GM12878 (cell line): ENCODE results near the gene ITGA11.

Experiments
- GATAD2B ChIP-seq: fragments of 450-650 bp; conservative IDR thresholded peaks from 2 replicates; pipeline ENCODE4 v1.6.1; 2017; ENCODE audit warnings: low read depth, mild to moderate bottlenecking, moderate library complexity
- NBN ChIP-seq: fragments of 450-650 bp; IDR thresholded peaks from 2 replicates; pipeline ENCODE4 v1.6.1; 2016
- TF ChIP-seq, protein P1 (sequence below), 3 experiments: IDR thresholded peaks in 2 of 3; conservative IDR thresholded peaks in 1 of 3; 2 replicates each; pipeline ENCODE4 v1.5.1; 2011; ENCODE audit warnings: low read depth in 3 of 3, low read length in 3 of 3, mild to moderate bottlenecking in 3 of 3, control low read depth in 2 of 3, moderate library complexity in 2 of 3, inconsistent platforms in 1 of 3, mixed read lengths in 1 of 3; ENCODE audit not compliant: control insufficient read depth in 2 of 3, insufficient read depth in 1 of 3; ENCODE audit errors: extremely low read depth in 1 of 3
- TF ChIP-seq, protein P2 (sequence below): IDR thresholded peaks from 2 replicates; pipeline ENCODE4 v1.6.1; 2012; ENCODE audit warnings: low read depth, low read length, improper control_type of control experiment

DNA sequence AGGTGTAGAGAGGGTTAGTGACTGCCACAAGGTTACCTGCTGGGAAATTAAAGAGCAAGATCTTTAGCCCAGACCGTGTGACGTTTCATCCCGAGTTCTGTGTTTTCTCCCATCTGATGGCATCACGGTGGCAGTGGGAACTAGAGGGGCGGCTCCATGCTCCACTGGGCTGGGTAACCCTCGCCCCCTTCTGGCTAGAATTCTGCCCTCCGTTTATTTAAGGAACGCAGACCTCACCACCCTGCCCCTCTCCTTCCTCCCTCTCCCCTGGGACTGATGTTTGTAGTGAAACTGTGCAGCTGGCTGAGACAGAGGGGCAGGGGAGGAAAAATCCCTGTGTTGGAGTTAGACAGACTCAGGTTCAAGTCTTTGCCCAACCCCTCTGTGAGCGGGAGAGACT, 65.6 kb downstream of the ITGA11 start:
- TF ChIP-seq, protein P1, sequence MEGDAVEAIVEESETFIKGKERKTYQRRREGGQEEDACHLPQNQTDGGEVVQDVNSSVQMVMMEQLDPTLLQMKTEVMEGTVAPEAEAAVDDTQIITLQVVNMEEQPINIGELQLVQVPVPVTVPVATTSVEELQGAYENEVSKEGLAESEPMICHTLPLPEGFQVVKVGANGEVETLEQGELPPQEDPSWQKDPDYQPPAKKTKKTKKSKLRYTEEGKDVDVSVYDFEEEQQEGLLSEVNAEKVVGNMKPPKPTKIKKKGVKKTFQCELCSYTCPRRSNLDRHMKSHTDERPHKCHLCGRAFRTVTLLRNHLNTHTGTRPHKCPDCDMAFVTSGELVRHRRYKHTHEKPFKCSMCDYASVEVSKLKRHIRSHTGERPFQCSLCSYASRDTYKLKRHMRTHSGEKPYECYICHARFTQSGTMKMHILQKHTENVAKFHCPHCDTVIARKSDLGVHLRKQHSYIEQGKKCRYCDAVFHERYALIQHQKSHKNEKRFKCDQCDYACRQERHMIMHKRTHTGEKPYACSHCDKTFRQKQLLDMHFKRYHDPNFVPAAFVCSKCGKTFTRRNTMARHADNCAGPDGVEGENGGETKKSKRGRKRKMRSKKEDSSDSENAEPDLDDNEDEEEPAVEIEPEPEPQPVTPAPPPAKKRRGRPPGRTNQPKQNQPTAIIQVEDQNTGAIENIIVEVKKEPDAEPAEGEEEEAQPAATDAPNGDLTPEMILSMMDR (IDR thresholded peaks at IDR 0.05 in 2 of 3, conservative IDR thresholded peaks at IDR 0.05 in 1 of 3; ENCODE audit: control insufficient read depth in 2 of 3, extremely low read depth in 1 of 3, insufficient read depth in 1 of 3, low read depth in 3 of 3, low read length in 3 of 3): no peak
- TF ChIP-seq, protein P2, sequence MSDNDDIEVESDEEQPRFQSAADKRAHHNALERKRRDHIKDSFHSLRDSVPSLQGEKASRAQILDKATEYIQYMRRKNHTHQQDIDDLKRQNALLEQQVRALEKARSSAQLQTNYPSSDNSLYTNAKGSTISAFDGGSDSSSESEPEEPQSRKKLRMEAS: no peak
- TF ChIP-seq GATAD2B (no peak), NBN (no peak)
